Stimulated activated CD4-positive, alpha-beta T cell treated with anti-CD3 and anti-CD28 coated beads, Interleukin-2, amount 100 ng/mL, for 48 hours (primary cell): ENCODE data around the gene MRPL22.
"Not testable (repeated sequence)": the region's sequence is repeated elsewhere in the genome, so short reads cannot be mapped to it uniquely, and the experiment has no call there.

Experiments used
- DNase-seq, 2 donors: peaks; one replicate each; pipeline ENCODE4 v3.0.0-alpha.2; 2020

Gene MRPL22

DNA sequence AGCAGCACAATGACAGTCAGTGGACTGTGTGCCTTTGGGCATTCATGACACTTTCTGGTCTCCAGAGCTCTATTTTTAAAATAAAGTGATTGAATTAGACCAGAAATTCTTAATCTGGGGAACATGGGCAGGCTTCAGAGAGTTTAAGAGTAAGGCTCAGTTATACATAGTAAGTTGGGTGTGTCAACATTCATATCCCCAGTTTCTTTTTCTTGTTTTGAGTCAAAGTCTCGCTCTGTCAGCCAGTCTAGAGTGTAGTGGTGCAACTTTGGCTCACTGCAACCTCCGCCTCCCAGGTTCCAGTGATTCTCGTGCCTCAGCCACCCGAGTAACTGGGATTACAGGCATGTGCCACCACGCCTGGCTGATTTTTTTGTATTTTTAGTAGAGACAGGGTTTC, 59.0 kb downstream of the MRPL22 start:
- DNase-seq = no peak

DNA sequence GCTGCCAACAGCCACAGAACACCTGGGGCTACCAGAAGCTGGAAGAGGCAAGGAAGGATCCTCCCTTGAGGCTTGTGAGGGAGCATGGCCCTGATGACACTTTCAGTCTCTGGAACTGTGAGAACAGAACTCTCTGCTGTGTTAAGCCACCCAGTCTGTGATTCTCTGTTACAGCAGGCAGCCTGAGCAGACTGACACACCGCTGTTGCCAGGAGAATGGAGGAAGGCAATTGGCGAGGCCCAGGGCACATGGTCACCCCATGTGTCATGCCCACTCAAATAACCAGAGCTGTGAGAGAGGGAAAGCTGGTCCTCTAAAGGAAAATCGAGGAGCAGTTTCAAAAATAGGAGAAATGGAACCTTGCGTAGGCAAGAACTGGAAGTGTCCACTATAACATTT, 60.6 kb downstream of the MRPL22 start:
- no peak for DNase-seq

DNA sequence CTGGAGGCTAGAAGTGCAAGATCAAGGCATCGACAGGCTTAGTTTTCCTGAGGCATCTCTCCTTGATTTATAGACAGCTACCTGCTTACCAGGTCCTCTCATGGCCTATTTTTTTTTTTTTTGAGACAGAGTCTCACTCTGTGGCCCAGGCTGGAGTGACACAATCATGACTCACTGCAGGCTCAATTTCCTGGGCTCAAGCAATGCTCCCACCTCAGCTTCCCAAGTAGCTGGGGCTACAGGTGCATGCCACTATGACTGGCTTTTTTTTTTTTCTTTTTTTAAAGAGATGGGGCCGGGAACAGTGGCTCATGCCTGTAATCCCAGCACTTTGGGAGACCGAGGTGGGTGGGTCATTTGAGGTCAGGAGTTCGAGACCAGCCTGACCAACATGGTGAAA, 61.8 kb downstream of the MRPL22 start:
- DNase-seq = not testable (repeated sequence)

DNA sequence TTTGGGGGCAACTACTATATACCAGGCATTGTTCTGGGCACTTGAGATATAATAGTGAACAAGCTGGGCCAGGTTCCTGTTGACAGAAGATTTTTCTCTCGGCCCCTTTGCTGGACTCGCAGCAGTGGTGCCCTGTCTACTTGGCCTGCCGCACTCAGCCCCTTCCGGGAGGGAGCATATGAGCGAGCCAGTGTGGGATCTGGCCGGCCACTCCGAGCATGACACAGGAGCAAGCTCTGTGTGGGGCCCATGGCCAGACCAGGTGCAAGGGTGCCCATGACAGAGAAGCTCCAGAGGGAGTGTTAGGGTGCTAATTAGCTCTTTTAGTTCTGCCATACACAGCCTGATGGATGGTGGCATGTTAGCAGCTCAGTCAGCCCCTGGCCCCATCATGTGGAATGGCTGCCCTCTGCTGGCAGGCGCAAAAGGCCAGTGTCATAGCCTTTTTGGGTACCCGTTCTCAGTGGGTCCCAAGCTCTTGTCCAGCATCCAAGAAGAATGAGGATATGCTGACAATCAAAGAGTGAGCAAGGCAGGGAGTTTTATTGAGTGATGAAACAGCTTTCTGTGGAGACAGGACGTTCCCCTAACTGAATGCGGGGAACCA, 63.4 kb downstream of the MRPL22 start:
- peak in 1 of 2 donors; percentile 9 for DNase-seq

DNA sequence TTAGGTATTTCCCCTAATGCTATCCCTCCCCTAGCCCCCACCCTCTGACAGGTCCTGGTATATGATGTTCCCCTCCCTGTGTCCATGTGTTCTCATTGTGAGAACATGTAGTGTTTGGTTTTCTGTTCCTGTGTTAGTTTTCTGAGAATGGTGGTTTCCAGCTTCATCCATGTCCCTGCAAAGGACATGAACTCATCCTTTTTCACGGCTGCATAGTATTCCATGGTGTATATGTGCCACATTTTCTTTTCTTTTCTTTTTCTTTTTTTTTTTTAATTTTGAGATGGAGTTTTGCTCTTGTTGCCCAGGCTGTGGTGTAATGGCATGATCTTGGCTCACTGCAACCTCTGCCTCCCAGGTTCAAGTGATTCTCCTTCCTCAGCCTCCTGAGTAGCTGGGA, 65.4 kb downstream of the MRPL22 start:
- DNase-seq = not testable (repeated sequence)

DNA sequence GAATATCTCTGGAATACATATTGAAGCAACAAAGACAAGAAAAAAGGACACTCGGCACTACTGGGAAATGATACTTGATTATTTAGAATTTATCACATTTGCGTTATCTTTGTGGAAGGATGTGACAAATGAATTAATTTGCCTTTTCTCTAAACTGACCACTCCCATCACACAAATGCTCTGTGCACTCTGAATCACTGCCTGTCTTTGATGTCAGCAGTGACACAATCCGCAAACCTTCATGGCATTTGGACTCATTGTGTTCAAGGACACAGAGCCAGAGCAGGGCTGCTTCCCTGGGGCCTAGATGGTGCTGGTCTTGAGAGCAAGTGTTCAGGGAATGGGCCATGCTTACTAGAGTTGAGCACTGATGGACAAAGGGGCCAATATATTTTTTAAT, 67.8 kb downstream of the MRPL22 start:
- DNase-seq = no peak

DNA sequence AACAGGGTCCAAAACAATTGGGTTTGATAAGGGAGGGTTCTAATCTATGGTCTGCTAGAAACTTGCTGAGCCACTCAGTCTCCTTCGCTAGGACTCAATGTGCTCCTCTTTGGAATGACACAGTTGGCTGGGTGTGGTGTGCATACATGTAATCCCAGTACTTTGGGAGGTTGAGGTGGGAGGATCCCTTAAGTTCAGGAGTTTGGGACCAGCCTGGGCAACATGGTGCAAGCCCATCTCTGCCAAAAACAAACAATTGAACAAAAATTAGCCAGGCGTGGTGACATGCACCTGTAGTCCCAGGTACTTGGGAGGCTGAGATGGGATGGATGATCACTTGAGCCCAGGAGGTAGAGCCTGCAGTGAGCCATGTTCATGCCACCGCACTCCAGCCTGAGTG, 70.0 kb downstream of the MRPL22 start:
- no peak for DNase-seq

DNA sequence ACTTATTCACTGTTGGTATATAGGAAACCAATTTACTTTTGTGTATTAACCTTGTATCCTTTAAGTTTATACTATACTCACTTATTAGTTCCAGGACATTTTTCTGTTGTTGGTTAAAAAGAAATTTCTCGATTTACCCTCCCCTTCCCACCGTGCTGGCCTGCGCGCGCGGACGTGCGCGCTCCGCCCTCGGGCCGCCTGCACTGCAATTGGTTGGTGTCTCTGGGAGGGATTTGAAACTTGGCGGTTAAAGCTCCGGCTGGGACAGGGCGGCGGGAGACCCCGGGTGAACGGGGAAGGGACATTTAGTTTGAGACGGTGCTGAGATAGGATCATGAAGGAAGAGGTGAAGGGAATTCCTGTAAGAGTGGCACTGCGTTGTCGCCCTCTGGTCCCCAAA, 72.7 kb downstream of the MRPL22 start, which contains the start of gene KIF4B:
KIF4B (plus strand) TSS at position 230 of the 400 bp plus-strand sequence; CDS start at position 335, 105 bp downstream.
- no peak for DNase-seq

DNA sequence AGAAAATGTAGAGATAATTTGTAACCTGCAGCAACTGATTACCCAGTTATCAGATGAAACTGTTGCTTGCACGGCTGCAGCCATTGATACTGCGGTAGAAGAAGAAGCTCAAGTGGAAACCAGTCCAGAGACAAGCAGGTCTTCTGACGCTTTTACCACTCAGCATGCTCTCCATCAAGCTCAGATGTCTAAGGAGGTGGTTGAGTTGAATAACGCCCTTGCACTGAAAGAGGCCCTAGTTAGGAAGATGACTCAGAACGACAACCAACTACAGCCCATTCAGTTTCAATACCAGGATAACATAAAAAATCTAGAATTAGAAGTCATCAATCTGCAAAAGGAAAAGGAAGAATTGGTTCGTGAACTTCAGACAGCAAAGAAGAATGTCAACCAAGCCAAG, 74.4 kb downstream of the MRPL22 start:
- no peak for DNase-seq

DNA sequence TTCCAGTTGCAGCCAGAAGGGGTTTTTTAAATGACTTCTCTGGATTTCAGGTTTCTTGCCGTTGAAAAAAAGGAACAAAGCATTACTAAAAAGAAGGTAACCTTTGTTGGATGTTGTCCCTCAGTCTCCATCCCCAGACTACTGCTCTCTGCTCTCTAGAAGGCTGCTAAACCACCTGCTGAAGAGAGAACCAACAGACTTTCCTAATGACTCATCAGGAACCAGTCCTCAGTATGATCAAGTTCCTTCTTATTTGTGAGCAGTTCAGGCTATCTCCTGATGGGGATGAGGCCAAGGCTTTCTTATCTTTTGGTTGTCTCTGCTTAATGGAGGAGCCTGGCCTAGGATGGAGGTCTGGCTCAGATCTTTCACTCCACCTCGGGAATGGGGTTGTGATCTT, 76.7 kb downstream of the MRPL22 start:
- no peak for DNase-seq
